Muscle of leg (tissue), 11 donors: Measurements from ENCODE around the gene ZBTB7C. TPM values are rescaled to one million over a fixed set of nuclear protein-coding genes. Genes with fewer than 3 reads are reported as not detected.

Experiments used
- DNase-seq: peaks from one replicate; pipeline ENCODE4 v3.0.0; 2013
- H3K27ac ChIP-seq: one replicate; pipeline ENCODE4 v1.5.1; 2013; ENCODE audit warnings: mild to moderate bottlenecking, low read length, control low read depth
- H3K27me3 ChIP-seq: one replicate; pipeline ENCODE4 v1.6.1; 2013; ENCODE audit warnings: low read length; ENCODE audit not compliant: control insufficient read depth, insufficient read depth
- H3K36me3 ChIP-seq: one replicate; pipeline ENCODE4 v1.6.1; 2013; ENCODE audit warnings: low read length; ENCODE audit not compliant: control insufficient read depth, insufficient read depth
- H3K4me1 ChIP-seq: one replicate; pipeline ENCODE4 v1.6.1; 2013; ENCODE audit warnings: low read length; ENCODE audit not compliant: control insufficient read depth, insufficient read depth
- H3K4me3 ChIP-seq: one replicate; pipeline ENCODE4 v1.5.1; 2013; ENCODE audit warnings: low read length, control low read depth
- H3K9me3 ChIP-seq: replicated peaks from 2 replicates; pipeline ENCODE4 v1.6.1; 2013; ENCODE audit warnings: low read depth, low read length; ENCODE audit not compliant: control insufficient read depth
- WGBS: methylation state at CpG from one replicate; pipeline ENCODE4 v1.1.5; 2013; ENCODE audit warnings: missing lambda C conversion rate; ENCODE audit not compliant: insufficient coverage; 5-methylcytosine and 5-hydroxymethylcytosine counted together
- polyA plus RNA-seq, 8 donors: library from polyadenylated mRNA; unstranded; fragments of 120-200 nt; gene quantifications; one replicate each; pipeline versions ENCODE4 v1.2.1 to v1.2.3, GENCODE V29; 2013; ENCODE audit warnings: inconsistent platforms in 1 of 8, low replicate concordance in 1 of 8; ENCODE audit not compliant: insufficient read length in 8 of 8, insufficient read depth in 1 of 8
- total RNA-seq: library from RNA; stranded (reverse); fragments of 120-200 nt; gene quantifications from one replicate; pipeline ENCODE4 v1.2.4, GENCODE V29; 2013

ZBTB7C gene
- total and polyA plus RNA-seq, 9 donors: 2.8 to 5.6 (median 4.1) TPM

DNA sequence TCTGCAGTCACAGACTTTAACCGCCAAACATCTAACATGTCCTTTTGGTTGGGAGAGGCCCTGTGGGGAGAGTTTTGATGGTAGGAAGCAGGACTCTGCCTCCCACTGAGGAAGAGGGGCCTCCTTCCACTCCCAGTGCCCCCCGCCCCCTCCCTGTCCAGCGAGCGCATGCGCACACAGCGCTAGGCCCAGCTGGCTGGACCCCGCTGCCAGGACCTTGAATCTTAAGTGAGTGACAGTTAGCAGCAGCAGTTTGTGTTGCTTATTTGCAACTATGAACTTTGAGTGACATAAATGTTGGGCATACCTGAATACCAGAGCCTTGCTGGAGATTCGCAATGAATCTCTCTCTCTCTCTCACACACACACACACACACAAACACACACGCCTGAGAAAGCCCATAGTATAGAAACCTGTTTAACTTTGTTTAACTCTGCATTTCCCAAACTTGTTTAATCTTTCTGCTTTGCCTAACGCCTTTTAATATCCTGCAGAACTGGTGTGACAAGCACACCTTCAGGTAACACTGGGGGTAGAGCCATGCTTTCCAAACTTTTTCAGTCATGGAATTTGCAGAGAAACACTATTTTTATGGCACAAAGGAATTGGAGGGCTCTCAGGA lies 344.1 kb downstream of the ZBTB7C start:
- Histone ChIP-seq H3K36me3 (no peaks in the 10 kb centered on the region), H3K9me3 (no peaks in the 10 kb centered on the region), H3K4me3 (no peak overlapping the region), H3K4me1 (peaks cover 4% of the 10 kb centered on the region), H3K27me3 (no peaks in the 10 kb centered on the region), H3K27ac (no peak overlapping the region)
- no peak for DNase-seq
- WGBS: 71% methylated on average over 3 of the region's 10 CpGs

DNA sequence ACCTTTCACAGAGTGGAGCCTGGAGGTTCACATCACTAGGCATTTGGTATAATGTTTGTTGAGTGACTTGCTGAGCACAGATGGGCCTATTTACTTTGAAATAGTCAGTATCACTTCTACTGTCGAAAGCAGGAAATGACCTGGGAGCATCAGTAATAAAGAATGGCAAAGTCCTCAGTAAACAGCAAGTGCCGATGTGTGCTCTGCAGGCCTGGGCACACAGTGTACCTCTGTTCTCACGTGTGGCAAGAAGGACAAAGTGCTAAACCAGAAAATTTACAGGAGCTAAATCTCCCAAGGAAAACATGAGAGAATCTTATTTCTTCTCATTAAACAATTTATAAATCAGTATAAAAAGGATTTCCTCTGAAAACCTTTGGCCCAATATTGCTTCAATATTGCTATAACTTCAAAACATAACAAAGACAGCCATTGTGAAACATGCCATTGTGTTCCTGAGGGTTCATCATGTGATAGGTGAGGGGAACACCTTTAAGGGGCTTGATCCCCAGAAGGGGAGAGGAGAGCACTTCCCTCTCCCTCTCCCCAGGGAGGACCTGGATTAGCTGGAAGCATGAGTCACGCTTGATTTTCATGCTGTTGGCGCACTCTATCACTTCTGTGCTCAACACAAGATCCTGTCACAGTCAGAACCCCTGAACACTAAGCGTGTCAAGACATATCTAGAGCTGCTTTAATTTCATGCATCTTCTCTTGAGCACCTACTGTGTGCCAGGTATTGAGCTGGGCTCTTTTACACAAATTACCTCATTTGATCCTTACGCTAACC lies 347.2 kb downstream of the ZBTB7C start:
- H3K9me3 ChIP-seq: no peaks in the 10 kb centered on the region
- WGBS: 98% methylated on average over 4 of the region's 7 CpGs
- peaks cover 11% of the 10 kb centered on the region for H3K4me1 ChIP-seq
- H3K4me3 ChIP-seq: no peak overlapping the region
- H3K27ac ChIP-seq: no peak overlapping the region
- no peaks in the 10 kb centered on the region for H3K36me3 ChIP-seq
- no peak for DNase-seq
- no peaks in the 10 kb centered on the region for H3K27me3 ChIP-seq

DNA sequence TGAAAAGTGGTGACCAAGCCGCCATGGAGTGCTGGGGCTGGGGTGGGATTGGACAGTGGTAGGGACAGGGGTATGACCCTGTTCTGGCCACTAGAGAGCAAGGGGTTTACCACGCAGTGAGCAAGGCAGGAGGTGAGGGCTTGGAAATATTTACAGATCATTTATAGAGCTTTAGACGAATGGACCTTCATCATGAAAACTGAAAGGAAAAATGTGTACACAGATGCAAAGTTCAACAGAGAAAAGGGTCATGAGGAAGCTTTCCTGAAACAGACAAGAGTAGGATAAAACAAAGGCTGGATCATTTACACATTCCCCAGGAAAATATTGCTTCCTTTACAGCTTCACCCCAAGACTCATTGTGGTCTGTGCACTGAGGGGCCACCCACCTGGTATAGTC lies 348.2 kb downstream of the ZBTB7C start:
- Histone ChIP-seq H3K4me1 (peaks cover 11% of the 10 kb centered on the region), H3K27ac (no peak overlapping the region), H3K36me3 (no peaks in the 10 kb centered on the region), H3K27me3 (no peaks in the 10 kb centered on the region), H3K4me3 (no peak overlapping the region), H3K9me3 (no peaks in the 10 kb centered on the region)
- DNase-seq: no peak
- WGBS: 58% methylated on average over 2 of the region's 3 CpGs

DNA sequence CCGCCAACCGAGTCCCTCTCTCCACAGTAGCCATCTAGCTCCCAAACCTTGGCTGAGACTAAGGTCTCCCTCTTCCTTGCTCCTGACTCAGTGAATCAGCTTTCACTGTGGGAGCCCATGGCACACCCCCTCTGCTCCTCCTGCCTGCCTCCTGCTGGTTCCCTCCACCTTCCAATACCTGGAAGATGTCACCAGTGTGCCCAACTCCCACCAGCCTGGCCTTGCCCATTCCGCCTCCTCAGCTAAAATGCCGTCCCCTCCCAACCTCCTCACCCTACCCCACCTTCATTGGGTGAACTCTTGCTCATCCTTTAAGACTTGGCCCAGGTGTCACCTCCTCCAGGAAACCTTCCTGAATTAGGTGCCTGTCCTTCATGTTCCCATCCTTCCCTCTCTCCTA lies 348.8 kb downstream of the ZBTB7C start:
- Histone ChIP-seq H3K9me3 (no peaks in the 10 kb centered on the region), H3K4me3 (no peak overlapping the region), H3K27ac (no peak overlapping the region), H3K36me3 (no peaks in the 10 kb centered on the region), H3K27me3 (peaks cover 2% of the 10 kb centered on the region), H3K4me1 (peaks cover 11% of the 10 kb centered on the region)
- DNase-seq: no peak
- 73% methylated on average over 3 of the region's 4 CpGs for WGBS

DNA sequence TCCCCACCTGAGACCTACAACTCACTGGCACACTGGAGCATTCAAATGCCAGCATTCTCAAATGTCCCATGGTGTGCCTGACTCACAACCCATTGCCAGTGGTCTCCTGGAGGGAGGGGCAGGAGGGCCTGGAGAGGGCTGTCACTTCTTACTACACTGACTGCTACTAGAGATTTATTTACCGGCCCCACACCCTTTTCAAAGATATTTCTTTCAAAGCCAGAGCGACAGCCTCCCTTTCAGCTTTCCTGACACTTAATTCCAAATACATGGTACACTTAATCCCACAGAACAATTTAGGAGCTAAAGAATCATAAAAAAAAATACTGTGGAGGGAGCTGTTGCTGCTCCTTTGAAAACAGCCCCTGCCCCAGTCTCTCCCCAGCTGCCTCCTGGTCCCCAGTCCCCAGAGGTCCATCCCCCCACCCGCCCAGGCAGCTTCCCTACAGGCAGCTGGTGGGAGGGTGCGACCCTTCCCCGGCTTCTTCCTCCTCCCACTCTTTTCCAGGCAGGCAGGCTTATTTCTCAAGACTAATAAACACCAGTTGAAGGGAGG lies 349.6 kb downstream of the ZBTB7C start:
- no peak overlapping the region for H3K27ac ChIP-seq
- no peaks in the 10 kb centered on the region for H3K36me3 ChIP-seq
- no peak overlapping the region for H3K4me3 ChIP-seq
- H3K27me3 ChIP-seq: peaks cover 2% of the 10 kb centered on the region
- DNase-seq: peak; percentile 25
- 20% methylated on average over 1 of the region's 5 CpGs for WGBS
- H3K4me1 ChIP-seq: peaks cover 11% of the 10 kb centered on the region
- no peaks in the 10 kb centered on the region for H3K9me3 ChIP-seq

DNA sequence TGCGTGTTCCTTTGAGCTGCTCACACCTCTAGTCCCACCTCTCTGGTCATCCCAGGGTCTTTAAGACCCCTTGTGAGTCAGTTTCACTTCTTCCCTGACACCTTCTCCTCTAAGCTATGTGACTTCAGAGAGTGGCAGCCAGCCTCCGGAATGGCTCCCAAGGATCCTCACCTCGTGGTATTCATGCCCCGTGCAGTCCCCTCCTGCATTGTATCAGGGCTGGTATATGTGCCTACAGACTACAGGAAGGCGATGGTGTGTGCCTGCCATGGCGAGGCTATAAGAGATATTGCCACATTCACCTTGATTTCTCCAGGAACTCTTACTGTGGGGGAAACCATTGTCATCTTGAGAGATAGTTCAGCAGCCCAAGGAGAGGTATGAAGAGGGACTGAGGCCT lies 350.7 kb downstream of the ZBTB7C start:
- no peak for DNase-seq
- WGBS: 100% methylated on average over 4 of the region's 6 CpGs
- H3K27me3 ChIP-seq: peaks cover 2% of the 10 kb centered on the region
- no peak overlapping the region for H3K27ac ChIP-seq
- peaks cover 9% of the 10 kb centered on the region for H3K4me1 ChIP-seq
- no peak overlapping the region for H3K4me3 ChIP-seq
- H3K9me3 ChIP-seq: no peaks in the 10 kb centered on the region
- H3K36me3 ChIP-seq: no peaks in the 10 kb centered on the region

DNA sequence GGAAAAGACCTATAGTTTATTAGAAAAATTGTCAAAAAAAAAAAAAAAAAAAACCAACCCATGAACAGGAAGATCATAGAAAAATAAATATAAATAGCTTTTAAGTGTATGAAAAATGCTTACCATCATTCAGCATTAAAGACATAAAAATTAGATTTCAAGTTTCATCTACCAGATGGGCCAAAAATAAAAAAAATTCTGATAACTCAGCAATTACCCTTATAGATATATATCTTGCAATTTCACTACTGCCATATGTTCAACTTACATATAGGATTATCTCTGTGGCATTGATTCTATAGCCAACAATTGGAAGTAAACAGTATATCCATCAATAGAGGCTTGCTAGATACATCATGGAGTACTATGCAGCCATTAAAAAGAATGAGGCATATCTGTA lies 352.2 kb downstream of the ZBTB7C start:
- no peaks in the 10 kb centered on the region for H3K9me3 ChIP-seq
- H3K4me1 ChIP-seq: peaks cover 9% of the 10 kb centered on the region
- H3K4me3 ChIP-seq: no peak overlapping the region
- H3K27ac ChIP-seq: no peak overlapping the region
- DNase-seq: no peak
- no peaks in the 10 kb centered on the region for H3K36me3 ChIP-seq
- peaks cover 2% of the 10 kb centered on the region for H3K27me3 ChIP-seq

GRCh38 chr18:48055351-48055750 lies 353.8 kb downstream of the ZBTB7C start:
- no peak for DNase-seq
- H3K27ac ChIP-seq: no peak overlapping the region
- WGBS: 75% methylated on average over 4 of the region's 6 CpGs
- no peak overlapping the region for H3K4me3 ChIP-seq
- H3K9me3 ChIP-seq: no peaks in the 10 kb centered on the region
- H3K36me3 ChIP-seq: no peaks in the 10 kb centered on the region
- H3K4me1 ChIP-seq: peaks cover 9% of the 10 kb centered on the region
- peaks cover 2% of the 10 kb centered on the region for H3K27me3 ChIP-seq

- no peaks in the 10 kb centered on the region for H3K9me3 ChIP-seq
- DNase-seq: no peak
- H3K27me3 ChIP-seq: peaks cover 2% of the 10 kb centered on the region
- H3K36me3 ChIP-seq: no peaks in the 10 kb centered on the region
- H3K4me3 ChIP-seq: no peak overlapping the region
- H3K4me1 ChIP-seq: peaks cover 9% of the 10 kb centered on the region
- no peak overlapping the region for H3K27ac ChIP-seq
- WGBS: 60% methylated on average over 12 of the region's 24 CpGs
These were observed 355.0 kb downstream of the ZBTB7C start for GRCh38 chr18:48053881-48054816.

- Histone ChIP-seq H3K36me3 (no peaks in the 10 kb centered on the region), H3K27me3 (peaks cover 2% of the 10 kb centered on the region), H3K27ac (no peak overlapping the region), H3K4me3 (no peak overlapping the region), H3K9me3 (no peaks in the 10 kb centered on the region), H3K4me1 (peaks cover 9% of the 10 kb centered on the region)
- no peak for DNase-seq
- 71% methylated on average over 3 of the region's 7 CpGs for WGBS
These were observed 356.3 kb downstream of the ZBTB7C start for GRCh38 chr18:48052842-48053241.
